Measurements from ENCODE around the gene FGA. TPM values are rescaled to one million over a fixed set of nuclear protein-coding genes. Genes with fewer than 3 reads are reported as not detected.

Gene FGA
- polyA plus RNA-seq, 2 of the 4 experiments (the other 2 are of a cell fraction) = 10.2 to 130 TPM

DNA sequence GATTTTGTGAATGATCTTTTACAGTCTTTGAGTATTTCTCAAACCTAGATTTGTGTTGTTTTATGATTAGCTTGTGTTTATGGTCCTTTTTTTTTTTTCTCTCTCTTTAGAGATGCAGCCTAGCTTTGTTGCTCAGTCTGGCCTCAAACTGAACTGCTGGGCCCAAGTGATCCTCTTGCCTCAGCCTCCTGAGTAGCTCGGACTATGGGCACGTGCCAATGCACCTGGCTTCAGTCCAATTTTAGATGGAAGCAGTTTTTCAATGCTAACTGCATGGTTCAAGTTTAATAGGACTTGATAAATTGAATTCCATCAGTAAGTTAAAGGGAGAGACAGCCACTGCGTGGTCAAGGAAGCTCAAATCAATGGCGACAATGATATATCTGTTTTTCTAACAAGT is 25.7 kb upstream of the FGA start:
- Histone ChIP-seq H3K27ac (peak overlapping the region; percentile 17 to 46; a peak in 3 of 6 replicates), H3K4me1 (peaks cover 64% of the 10 kb centered on the region), H3K9me3 (no peaks in the 10 kb centered on the region), H3K4me2 (peak overlapping the region; percentile 56; the same call in 2 of the 3 replicates), H3K4me3 (no peak overlapping the region)
- ATAC-seq = no peak
- POLR2A ChIA-PET = no interaction called here
- CTCF ChIA-PET = interaction anchor here (1.1 to 12.2 kb wide), 2 partner anchors 57 to 64 kb away, joined by 6 to 214 read pairs; partner anchors contain the start of gene FGB
- no peak for DNase-seq (ENCODE audit: low read depth in 1 of 2, low spot score in 1 of 2)
- no peak for TF ChIP-seq SREBF2 (IDR thresholded peaks at IDR 0.05)
- TF ChIP-seq, protein P1, sequence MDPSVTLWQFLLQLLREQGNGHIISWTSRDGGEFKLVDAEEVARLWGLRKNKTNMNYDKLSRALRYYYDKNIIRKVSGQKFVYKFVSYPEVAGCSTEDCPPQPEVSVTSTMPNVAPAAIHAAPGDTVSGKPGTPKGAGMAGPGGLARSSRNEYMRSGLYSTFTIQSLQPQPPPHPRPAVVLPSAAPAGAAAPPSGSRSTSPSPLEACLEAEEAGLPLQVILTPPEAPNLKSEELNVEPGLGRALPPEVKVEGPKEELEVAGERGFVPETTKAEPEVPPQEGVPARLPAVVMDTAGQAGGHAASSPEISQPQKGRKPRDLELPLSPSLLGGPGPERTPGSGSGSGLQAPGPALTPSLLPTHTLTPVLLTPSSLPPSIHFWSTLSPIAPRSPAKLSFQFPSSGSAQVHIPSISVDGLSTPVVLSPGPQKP (IDR thresholded peaks at IDR 0.05; ENCODE audit: low read depth, low read length) = no peak
- TF ChIP-seq HOXB13 (CRISPR knock-in tag; IDR thresholded peaks at IDR 0.05; ENCODE audit: low read depth) = no peak
- no peak for TF ChIP-seq RFX5 (IDR thresholded peaks at IDR 0.05)
- no peak for TF ChIP-seq EHF (CRISPR knock-in tag; IDR thresholded peaks at IDR 0.05)
- no peak for TF ChIP-seq NFE2L2 (conservative IDR thresholded peaks at IDR 0.05; ENCODE audit: low read length)
- TF ChIP-seq HDAC2 (IDR thresholded peaks at IDR 0.05) = no peak
- WGBS (ENCODE audit: missing lambda C conversion rate) = 74% methylated on average over 4 of the region's 4 CpGs
- FAIRE-seq = no peak

DNA sequence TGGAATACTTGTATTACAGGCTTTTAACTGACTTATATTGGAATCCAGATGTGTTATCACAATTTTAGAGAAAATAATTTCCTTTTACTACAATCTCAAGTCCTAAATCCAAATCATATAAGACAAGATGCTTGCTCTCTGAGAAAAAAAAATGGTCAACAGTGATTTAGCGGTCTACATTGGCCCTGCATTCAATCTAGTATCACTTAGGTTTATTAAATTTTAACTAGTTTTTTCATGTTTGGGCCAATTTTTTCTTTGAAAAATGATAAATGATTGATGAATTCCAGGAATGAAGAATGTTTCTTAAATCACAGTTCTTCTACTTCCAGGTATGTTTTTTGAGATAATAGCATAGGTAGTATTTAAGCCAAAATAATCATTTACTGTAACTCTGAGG is 24.7 kb upstream of the FGA start:
- H3K9me3 ChIP-seq = no peaks in the 10 kb centered on the region
- TF ChIP-seq CHD2 (IDR thresholded peaks at IDR 0.05; ENCODE audit: low read length, partially characterized antibody) (no peak), GATA3 (IDR thresholded peaks at IDR 0.05; ENCODE audit: borderline replicate concordance) (no peak; the same call in 1 of the 2 replicates), NFE2L2 (conservative IDR thresholded peaks at IDR 0.05; ENCODE audit: low read length) (no peak), TP53 (CRISPR knock-in tag; IDR thresholded peaks at IDR 0.05) (no peak), HEYL (CRISPR knock-in tag; IDR thresholded peaks at IDR 0.05) (no peak), TFCP2L1 (CRISPR knock-in tag; IDR thresholded peaks at IDR 0.05) (no peak), SREBF2 (IDR thresholded peaks at IDR 0.05) (no peak), EHF (CRISPR knock-in tag; IDR thresholded peaks at IDR 0.05) (no peak), HOXB13 (CRISPR knock-in tag; IDR thresholded peaks at IDR 0.05; ENCODE audit: low read depth) (no peak), JUN (IDR thresholded peaks at IDR 0.05) (no peak), HDAC2 (IDR thresholded peaks at IDR 0.05) (no peak), SMC3 (IDR thresholded peaks at IDR 0.05) (no peak)
- TF ChIP-seq, protein P2, sequence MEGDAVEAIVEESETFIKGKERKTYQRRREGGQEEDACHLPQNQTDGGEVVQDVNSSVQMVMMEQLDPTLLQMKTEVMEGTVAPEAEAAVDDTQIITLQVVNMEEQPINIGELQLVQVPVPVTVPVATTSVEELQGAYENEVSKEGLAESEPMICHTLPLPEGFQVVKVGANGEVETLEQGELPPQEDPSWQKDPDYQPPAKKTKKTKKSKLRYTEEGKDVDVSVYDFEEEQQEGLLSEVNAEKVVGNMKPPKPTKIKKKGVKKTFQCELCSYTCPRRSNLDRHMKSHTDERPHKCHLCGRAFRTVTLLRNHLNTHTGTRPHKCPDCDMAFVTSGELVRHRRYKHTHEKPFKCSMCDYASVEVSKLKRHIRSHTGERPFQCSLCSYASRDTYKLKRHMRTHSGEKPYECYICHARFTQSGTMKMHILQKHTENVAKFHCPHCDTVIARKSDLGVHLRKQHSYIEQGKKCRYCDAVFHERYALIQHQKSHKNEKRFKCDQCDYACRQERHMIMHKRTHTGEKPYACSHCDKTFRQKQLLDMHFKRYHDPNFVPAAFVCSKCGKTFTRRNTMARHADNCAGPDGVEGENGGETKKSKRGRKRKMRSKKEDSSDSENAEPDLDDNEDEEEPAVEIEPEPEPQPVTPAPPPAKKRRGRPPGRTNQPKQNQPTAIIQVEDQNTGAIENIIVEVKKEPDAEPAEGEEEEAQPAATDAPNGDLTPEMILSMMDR (IDR thresholded peaks at IDR 0.05) = no peak
- TF ChIP-seq, protein P3, sequence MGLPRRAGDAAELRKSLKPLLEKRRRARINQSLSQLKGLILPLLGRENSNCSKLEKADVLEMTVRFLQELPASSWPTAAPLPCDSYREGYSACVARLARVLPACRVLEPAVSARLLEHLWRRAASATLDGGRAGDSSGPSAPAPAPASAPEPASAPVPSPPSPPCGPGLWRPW (IDR thresholded peaks at IDR 0.05) = no peak
- TF ChIP-seq, protein P4, sequence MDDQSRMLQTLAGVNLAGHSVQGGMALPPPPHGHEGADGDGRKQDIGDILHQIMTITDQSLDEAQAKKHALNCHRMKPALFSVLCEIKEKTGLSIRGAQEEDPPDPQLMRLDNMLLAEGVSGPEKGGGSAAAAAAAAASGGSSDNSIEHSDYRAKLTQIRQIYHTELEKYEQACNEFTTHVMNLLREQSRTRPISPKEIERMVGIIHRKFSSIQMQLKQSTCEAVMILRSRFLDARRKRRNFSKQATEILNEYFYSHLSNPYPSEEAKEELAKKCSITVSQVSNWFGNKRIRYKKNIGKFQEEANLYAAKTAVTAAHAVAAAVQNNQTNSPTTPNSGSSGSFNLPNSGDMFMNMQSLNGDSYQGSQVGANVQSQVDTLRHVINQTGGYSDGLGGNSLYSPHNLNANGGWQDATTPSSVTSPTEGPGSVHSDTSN (IDR thresholded peaks at IDR 0.05) = no peak
- TF ChIP-seq, protein P5, sequence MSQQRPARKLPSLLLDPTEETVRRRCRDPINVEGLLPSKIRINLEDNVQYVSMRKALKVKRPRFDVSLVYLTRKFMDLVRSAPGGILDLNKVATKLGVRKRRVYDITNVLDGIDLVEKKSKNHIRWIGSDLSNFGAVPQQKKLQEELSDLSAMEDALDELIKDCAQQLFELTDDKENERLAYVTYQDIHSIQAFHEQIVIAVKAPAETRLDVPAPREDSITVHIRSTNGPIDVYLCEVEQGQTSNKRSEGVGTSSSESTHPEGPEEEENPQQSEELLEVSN (IDR thresholded peaks at IDR 0.05; ENCODE audit: borderline replicate concordance, low read depth) = no peak
- H3K27ac ChIP-seq = peak overlapping the region in 1 of 2 experiments; percentile 58; a peak in 4 of 6 replicates
- H3K4me2 ChIP-seq = peak overlapping the region; percentile 56
- no peak overlapping the region for H3K4me3 ChIP-seq
- ATAC-seq (no peak), DNase-seq (ENCODE audit: low read depth in 1 of 2, low spot score in 1 of 2) (no peak), FAIRE-seq (no peak)
- POLR2A ChIA-PET = no interaction called here
- H3K4me1 ChIP-seq = peaks cover 64% of the 10 kb centered on the region
- 30% methylated on average over 1 of the region's 1 CpG for WGBS (ENCODE audit: missing lambda C conversion rate)
- CTCF ChIA-PET = interaction anchor here (1.0 to 2.3 kb wide), 3 partner anchors 12 to 63 kb away, joined by 4 to 11 read pairs (median 7); no protein-coding TSS in a partner anchor

DNA sequence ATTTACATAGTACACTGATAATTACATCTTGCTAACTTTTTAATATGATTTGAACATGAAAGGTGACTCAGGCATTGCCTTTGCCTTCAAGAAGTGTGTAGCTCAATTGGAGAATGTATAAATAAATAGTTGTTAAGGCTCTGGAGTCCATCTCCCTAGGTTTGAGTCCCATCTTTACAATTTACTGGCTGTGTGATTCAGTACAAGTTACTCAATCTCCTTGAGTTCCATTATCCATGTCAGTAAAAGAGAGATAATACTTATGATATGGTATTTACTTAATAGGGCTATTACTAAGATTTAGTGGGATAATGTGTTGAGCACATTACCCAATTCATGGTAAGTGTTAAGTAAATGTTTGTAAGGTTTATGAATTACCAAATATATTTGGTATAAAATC is 23.8 kb upstream of the FGA start:
- TF ChIP-seq POLR2AphosphoS2 (conservative IDR thresholded peaks at IDR 0.05; ENCODE audit: low read length) = no peak
- TF ChIP-seq BHLHE40 (IDR thresholded peaks at IDR 0.05; ENCODE audit: low read depth, low read length) = no peak
- TF ChIP-seq CEBPB (IDR thresholded peaks at IDR 0.05) = peak; percentile 30 to 31; a peak in 2 of 4 replicates
- TF ChIP-seq HEYL (CRISPR knock-in tag; IDR thresholded peaks at IDR 0.05) = no peak
- TF ChIP-seq, protein P5 (IDR thresholded peaks at IDR 0.05; ENCODE audit: borderline replicate concordance, low read depth) = no peak
- TF ChIP-seq RFX5 (IDR thresholded peaks at IDR 0.05) = no peak
- TF ChIP-seq GATA3 (IDR thresholded peaks at IDR 0.05; ENCODE audit: borderline replicate concordance) = peak; percentile 39; the same call in 1 of the 2 replicates
- FAIRE-seq (no peak), ATAC-seq (no peak), DNase-seq (ENCODE audit: low read depth in 1 of 2, low spot score in 1 of 2) (no peak)
- H3K4me1 ChIP-seq = peaks cover 64% of the 10 kb centered on the region
- H3K9me3 ChIP-seq = no peaks in the 10 kb centered on the region
- POLR2A ChIA-PET = interaction anchor here (0.5 kb wide), 1 partner anchor 19 kb away, joined by 3 read pairs; no protein-coding TSS in a partner anchor
- no peak overlapping the region for H3K4me3 ChIP-seq
- CTCF ChIA-PET = interaction anchor here (0.9 to 2.3 kb wide), 5 partner anchors 11 to 62 kb away, joined by 3 to 11 read pairs (median 7); no protein-coding TSS in a partner anchor
- peak overlapping the region in 1 of 2 experiments; percentile 58; a peak in 2 of 6 replicates for H3K27ac ChIP-seq
- H3K4me2 ChIP-seq = peak overlapping the region; percentile 56; the same call in 2 of the 3 replicates
